Astrocyte (in vitro differentiated cells and primary cell): ENCODE results near the gene TMEM176B.

Experiments
- EZH2 ChIP-seq: IDR thresholded peaks from 2 replicates; pipeline ENCODE4 v1.6.1; 2012; ENCODE audit warnings: mild to moderate bottlenecking, low read length, inconsistent platforms; ENCODE audit not compliant: insufficient read depth
- TF ChIP-seq, protein P1 (sequence below): IDR thresholded peaks from 2 replicates; pipeline ENCODE4 v1.5.1; 2011; ENCODE audit warnings: low read depth, mild to moderate bottlenecking, inconsistent platforms, low read length, moderate library complexity; ENCODE audit not compliant: insufficient read depth

DNA sequence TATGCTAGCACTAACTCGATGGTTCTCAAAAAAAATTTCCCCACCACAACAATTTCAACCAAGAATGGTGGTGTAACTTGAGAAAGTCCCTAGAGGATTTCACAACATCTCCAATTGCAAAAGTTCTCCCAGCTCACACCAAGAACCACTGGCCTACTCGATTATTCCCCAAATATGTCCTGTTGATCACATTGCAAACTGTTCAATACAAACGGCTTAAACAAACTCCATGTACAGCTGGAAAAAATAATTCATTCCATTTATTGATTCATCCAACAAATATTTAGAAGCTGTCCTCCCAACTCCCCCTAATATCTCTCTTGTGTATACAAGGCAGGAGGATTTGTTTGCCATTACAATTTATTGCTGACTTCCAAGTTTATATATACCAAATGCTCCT is 19.1 kb downstream of the TMEM176B start:
- TF ChIP-seq, protein P1, sequence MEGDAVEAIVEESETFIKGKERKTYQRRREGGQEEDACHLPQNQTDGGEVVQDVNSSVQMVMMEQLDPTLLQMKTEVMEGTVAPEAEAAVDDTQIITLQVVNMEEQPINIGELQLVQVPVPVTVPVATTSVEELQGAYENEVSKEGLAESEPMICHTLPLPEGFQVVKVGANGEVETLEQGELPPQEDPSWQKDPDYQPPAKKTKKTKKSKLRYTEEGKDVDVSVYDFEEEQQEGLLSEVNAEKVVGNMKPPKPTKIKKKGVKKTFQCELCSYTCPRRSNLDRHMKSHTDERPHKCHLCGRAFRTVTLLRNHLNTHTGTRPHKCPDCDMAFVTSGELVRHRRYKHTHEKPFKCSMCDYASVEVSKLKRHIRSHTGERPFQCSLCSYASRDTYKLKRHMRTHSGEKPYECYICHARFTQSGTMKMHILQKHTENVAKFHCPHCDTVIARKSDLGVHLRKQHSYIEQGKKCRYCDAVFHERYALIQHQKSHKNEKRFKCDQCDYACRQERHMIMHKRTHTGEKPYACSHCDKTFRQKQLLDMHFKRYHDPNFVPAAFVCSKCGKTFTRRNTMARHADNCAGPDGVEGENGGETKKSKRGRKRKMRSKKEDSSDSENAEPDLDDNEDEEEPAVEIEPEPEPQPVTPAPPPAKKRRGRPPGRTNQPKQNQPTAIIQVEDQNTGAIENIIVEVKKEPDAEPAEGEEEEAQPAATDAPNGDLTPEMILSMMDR: no peak
- TF ChIP-seq EZH2: no peak
